ENCODE data around the gene INPP5D. TPM values are rescaled to one million over a fixed set of nuclear protein-coding genes. Genes with fewer than 3 reads are reported as not detected.

The INPP5D gene
- total and polyA plus RNA-seq, 2 of the 13 experiments (the other 11 are each of a cell fraction or from before 2014, with no cell fraction given), result 16.7 to 18.0 TPM

DNA sequence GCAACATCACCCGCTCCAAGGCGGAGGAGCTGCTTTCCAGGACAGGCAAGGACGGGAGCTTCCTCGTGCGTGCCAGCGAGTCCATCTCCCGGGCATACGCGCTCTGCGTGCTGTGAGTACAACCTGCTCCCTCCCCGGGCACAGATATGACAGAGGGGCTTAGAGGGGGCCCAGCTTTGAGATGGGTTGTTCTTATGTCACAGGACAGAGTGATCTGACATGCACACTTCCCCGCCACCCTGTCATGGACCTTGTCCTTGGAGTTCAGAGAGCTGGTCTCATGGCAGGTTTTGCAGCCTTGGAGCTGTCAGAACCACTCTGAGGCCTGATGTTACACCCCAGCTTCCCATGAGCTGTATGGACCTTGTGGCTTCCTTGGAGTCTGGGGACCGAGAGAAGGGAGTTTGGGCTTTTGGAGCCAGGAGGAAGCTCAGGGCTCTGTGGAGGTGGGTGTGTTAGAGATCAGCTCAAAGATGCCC, 398 bp downstream of the INPP5D start:
- TSS peak; percentile 45 for BruUV-seq (replicated peaks)
- peak; percentile 37 for FAIRE-seq
- Histone ChIP-seq H3K36me3 (replicated peaks in 1 of 2; ENCODE audit: control insufficient read depth in 1 of 2, insufficient read depth in 2 of 2, low read length in 2 of 2) (no peaks in the 10 kb centered on the region), H3K4me2 (ENCODE audit: low read depth, low read length) (peak overlapping the region; percentile 97), H4K20me1 (ENCODE audit: insufficient read depth, low read length) (0 out of 2 replicates have a peak, but pooled peaks cover 3% of the 10 kb centered on the region), H3K27me3 (ENCODE audit: control insufficient read depth in 1 of 2, insufficient read depth in 2 of 2, low read length in 2 of 2) (no peaks in the 10 kb centered on the region; a peak in 1 of 5 replicates), H3K79me2 (ENCODE audit: insufficient read depth, low read length) (no peaks in the 10 kb centered on the region), H3K4me1 (ENCODE audit: insufficient read depth, low read length) (peaks cover 67% of the 10 kb centered on the region), H3K9me3 (ENCODE audit: low read length) (no peaks in the 10 kb centered on the region), H2AFZ (ENCODE audit: low read length) (peak overlapping the region; percentile 24), H3K27ac (ENCODE audit: extremely low read length, insufficient read depth, low read length) (peak overlapping the region; percentile 82), H3K9ac (ENCODE audit: insufficient read depth, low read depth, low read length) (peak overlapping the region; percentile 72), H3K4me3 (replicated peaks in 1 of 3; ENCODE audit: insufficient read depth in 1 of 3, low read depth in 2 of 3, low read length in 3 of 3) (peak overlapping the region; percentile 66 to 87 (median 80))
- 4% methylated on average over 2 of the region's 13 CpGs for WGBS (ENCODE audit: low lambda C conversion rate)
- intact Hi-C loops (cut with micrococcal nuclease; ENCODE audit: unreplicated experiment) (loop anchor here (1.0 to 5.0 kb wide), 3 partner anchors 62 to 204 kb away; no protein-coding TSS in a partner anchor), in situ Hi-C loops (cut with HindIII; ENCODE audit: extremely low pct_ligation_motif_present, low pct_unique_long_range_greater_than_20kb) (no loop called here)
- ChIA-PET POLR2A (interaction anchor here (0.8 to 4.0 kb wide), 14 partner anchors 10 to 205 kb away, joined by 3 to 40 read pairs (median 4); partner anchors contain the start of genes ATG16L1 and NGEF), CTCF (ENCODE audit: low intra/inter-chr PET ratio, low total read pairs) (no interaction called here)
- no peak for DNase-seq (ENCODE audit: low spot score)
- peak; percentile 0 for ATAC-seq
- TF ChIP-seq HNRNPL (IDR thresholded peaks at IDR 0.05; ENCODE audit: low read depth, low read length), result no peak; the same call in 1 of the 2 replicates
- TF ChIP-seq SMYD3 (CRISPR knock-in tag; IDR thresholded peaks at IDR 0.05), result no peak
- TF ChIP-seq ZNF883 (CRISPR knock-in tag; IDR thresholded peaks at IDR 0.05; ENCODE audit: not compliant biosample characterization), result no peak
- TF ChIP-seq NFE2L1 (CRISPR knock-in tag; IDR thresholded peaks at IDR 0.05; ENCODE audit: borderline replicate concordance), result no peak
- TF ChIP-seq, protein P1, sequence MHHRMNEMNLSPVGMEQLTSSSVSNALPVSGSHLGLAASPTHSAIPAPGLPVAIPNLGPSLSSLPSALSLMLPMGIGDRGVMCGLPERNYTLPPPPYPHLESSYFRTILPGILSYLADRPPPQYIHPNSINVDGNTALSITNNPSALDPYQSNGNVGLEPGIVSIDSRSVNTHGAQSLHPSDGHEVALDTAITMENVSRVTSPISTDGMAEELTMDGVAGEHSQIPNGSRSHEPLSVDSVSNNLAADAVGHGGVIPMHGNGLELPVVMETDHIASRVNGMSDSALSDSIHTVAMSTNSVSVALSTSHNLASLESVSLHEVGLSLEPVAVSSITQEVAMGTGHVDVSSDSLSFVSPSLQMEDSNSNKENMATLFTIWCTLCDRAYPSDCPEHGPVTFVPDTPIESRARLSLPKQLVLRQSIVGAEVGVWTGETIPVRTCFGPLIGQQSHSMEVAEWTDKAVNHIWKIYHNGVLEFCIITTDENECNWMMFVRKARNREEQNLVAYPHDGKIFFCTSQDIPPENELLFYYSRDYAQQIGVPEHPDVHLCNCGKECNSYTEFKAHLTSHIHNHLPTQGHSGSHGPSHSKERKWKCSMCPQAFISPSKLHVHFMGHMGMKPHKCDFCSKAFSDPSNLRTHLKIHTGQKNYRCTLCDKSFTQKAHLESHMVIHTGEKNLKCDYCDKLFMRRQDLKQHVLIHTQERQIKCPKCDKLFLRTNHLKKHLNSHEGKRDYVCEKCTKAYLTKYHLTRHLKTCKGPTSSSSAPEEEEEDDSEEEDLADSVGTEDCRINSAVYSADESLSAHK (CRISPR knock-in tag; IDR thresholded peaks at IDR 0.05; ENCODE audit: borderline replicate concordance), result no peak
- no peak for TF ChIP-seq TP53 (CRISPR knock-in tag; conservative IDR thresholded peaks at IDR 0.05)
- no peak for TF ChIP-seq ZNF790 (CRISPR knock-in tag; IDR thresholded peaks at IDR 0.05; ENCODE audit: borderline replicate concordance)
- TF ChIP-seq KLF11 (CRISPR knock-in tag; IDR thresholded peaks at IDR 0.05), result no peak
- TF ChIP-seq ZNF44 (CRISPR knock-in tag; IDR thresholded peaks at IDR 0.05), result peak; percentile 83; the same call in 1 of the 2 replicates
- TF ChIP-seq XRCC5 (optimal IDR thresholded peaks at IDR 0.05; ENCODE audit: low read length), result no peak
- TF ChIP-seq CENPX (CRISPR knock-in tag; IDR thresholded peaks at IDR 0.05), result no peak
- no peak for TF ChIP-seq ELF1 (CRISPR knock-in tag; IDR thresholded peaks at IDR 0.05)
- TF ChIP-seq SP2 (CRISPR knock-in tag; IDR thresholded peaks at IDR 0.05), result no peak
- 0 out of 2 replicates have a peak, but pooled peaks have one; percentile 4 for TF ChIP-seq ZNF800 (CRISPR knock-in tag; IDR thresholded peaks at IDR 0.05)
- TF ChIP-seq ZNF18 (CRISPR knock-in tag; IDR thresholded peaks at IDR 0.05; ENCODE audit: insufficient replicate concordance), result no peak
- TF ChIP-seq U2AF2 (IDR thresholded peaks at IDR 0.05; ENCODE audit: low read depth, low read length), result no peak
- TF ChIP-seq HOXD1 (CRISPR knock-in tag; IDR thresholded peaks at IDR 0.05), result no peak
- TF ChIP-seq, protein P2, sequence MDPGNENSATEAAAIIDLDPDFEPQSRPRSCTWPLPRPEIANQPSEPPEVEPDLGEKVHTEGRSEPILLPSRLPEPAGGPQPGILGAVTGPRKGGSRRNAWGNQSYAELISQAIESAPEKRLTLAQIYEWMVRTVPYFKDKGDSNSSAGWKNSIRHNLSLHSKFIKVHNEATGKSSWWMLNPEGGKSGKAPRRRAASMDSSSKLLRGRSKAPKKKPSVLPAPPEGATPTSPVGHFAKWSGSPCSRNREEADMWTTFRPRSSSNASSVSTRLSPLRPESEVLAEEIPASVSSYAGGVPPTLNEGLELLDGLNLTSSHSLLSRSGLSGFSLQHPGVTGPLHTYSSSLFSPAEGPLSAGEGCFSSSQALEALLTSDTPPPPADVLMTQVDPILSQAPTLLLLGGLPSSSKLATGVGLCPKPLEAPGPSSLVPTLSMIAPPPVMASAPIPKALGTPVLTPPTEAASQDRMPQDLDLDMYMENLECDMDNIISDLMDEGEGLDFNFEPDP (CRISPR knock-in tag; conservative IDR thresholded peaks at IDR 0.05), result no peak
